NCI-H510A (cell line): ENCODE data around the gene CDNF.

Source experiments
- DNase-seq: peaks from one replicate; lab custom pipeline; 2025; lab: John Stamatoyannopoulos, UW

The CDNF gene

DNA sequence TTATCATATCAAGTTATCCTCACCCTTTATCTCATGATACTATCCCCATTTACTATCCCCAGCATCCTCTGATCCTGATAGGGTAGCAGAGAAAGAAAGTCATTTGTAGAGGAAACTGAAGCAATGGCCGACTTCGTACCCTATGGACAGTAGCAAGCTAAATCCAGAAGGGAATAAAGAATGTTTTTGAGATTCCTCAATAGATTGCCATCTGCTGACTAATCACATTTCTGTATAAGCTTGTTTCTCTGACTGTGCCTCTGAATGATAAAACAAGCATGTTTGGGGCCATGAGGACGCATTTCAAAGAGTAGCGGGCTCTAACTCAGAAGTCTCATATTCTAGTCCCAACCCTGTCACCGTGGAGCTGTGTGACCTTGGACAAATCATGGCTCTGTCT is 49.9 kb downstream of the CDNF start:
- no peak for DNase-seq

DNA sequence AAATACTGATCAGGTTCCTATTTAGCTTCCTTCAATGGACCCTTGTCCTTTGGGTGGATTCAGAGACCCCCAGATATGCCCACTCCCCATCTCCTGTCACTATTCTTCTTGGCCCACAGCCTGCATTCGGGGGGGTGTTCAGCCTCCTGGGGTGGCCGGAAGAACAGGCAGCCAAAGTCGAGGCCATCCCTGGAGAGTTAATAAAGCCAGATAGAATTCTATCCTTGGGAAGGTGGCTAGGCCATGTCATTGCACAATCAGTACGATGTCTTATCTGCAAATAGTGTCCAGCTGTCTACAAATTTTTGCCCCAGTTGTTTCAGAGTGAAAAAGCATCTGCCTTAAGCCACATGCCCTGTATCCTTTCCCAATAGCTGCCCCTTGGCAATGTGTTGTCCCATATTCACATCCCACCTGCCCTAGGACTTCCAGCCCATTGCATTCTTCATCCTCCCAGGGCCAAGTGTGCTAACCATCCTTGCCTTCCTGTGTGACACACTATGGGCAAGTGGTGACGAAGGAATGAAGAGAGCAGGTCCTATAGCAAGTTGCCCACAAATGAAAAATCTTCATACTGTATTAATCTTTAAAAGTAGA is 53.3 kb downstream of the CDNF start:
- DNase-seq = no peak

DNA sequence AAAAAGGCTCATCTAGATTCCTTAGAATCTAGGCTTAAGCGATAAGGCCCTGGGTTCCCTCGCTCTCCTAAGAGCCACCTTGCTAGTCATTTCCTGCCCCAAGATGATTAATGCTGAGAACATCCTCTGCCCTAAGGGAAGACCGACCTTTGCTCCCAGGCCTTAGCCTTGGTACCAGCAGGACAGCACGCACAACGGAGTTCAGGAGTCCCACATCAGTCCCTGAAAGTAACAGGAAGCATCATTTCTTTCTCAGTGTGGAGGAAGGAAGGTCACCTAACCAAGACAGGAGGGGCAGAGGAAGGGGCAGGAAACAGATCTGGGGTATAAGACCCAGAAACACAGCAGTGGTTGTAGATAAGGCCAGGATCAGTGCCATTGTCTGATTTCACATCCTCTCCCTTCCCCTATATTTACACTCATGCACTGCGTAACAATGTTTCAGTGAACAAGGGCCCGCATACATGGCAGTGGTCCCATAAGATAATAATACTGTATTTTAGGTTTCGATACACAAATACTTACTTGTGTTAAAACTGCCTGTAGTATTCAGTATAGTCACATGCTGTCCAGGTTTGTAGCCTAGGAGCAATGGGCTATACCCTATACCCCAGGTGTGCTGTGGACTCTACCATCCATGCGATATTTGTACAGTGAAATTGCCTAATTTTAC is 55.0 kb downstream of the CDNF start:
- no peak for DNase-seq

DNA sequence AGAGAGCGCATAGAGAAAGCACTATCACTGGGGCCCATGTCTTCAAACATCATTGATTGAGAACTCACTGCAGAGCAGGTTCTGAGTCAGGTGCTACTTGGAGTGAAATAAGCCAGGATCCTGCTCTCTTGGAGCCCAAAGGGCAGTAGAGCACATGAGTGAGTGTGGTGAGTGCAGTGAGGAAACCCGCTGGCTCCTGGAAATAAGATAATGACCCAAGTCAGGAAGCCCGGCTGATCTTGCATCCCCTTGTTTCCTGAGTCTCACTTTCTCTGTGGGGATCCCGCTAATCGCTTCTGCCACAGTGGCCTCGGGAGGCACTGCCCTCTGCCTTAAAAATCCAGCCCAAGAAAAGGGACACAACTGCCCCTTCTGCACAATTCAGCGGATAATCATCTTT is 56.1 kb downstream of the CDNF start:
- DNase-seq = no peak

DNA sequence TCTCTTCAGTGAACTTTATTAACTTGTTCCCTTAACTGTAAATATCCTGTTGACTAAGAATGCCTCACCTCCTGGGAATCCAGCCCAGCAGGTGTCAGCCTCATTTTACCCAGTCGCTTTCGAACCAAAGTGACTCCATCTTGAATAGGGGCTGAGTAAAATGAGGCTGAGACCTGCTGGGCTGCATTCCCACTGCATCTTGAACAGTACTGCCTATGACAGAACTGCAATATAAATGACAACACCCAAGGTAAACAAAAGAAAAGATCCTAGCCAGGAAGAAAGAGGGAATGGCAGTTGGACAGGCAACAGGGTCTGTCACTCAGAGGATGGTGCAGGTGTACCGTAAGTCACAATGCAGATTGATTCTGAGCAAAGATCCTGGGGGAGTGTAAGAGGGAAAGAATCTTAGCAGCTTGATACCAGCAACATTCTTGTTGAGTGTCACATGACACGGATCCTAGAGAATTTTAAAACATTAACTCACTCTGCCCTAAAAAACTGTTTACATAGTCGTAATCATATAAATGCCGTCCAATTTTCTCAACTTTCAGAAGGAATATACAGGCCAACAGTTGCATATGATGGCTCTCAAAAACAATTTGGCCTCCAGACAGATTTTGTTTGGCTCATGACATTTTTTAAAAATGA is 58.7 kb downstream of the CDNF start:
- DNase-seq = no peak

DNA sequence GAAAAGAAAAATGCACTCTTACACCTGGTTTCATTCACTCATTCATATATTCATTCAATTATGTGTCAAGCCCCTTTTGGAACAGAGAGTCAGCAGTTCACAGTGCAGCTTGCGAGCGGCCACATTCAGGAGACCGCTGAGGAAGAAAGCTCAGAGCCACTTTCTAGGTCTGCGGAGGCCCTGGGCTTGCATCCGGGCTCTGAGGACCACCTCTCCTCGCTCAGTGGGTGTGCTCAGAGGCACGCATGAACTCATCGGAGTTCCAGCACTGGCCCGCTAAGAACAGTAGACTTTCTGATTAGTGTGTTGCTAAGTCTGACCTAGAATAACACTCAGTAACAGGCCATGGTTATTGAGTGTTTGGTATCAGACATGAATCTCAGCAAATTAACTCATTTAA is 61.3 kb downstream of the CDNF start:
- DNase-seq = no peak

DNA sequence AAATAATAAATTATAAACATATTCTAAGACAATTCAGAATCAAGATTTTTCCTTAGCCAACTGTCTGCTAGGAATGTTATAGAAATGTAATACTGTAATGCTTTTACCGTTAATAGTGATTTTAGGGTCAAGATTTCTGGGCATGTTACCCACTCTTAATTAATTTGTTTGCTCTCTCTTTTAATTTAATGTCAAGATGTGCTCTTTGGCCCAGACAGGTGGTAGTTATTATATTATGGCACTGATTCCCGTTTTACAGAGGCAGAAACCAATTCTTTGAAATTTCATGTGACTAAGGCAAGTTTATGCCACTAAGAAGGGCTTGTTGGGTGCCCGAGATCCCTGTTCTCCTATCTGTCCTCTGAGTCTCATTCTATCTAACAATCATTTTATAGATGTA is 62.2 kb downstream of the CDNF start:
- no peak for DNase-seq

DNA sequence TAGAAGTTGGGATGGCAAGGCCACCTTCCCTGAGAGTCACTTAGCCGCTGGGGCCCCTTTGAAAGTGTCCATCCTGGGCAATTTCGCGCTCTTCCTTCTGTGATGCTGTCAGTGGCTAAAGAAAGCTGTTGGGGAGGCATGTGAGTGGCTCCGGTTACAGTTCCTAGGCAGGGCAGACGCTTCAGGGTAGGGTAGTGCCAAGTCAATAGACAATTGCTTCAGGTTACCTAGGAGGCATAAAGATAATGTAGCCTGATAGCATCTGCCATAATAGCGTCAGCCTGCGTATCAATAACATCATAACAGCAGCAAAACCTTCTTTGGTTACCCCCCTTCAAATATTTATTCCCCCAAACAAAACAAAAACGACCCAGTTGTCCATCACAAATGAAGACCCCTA is 63.0 kb downstream of the CDNF start, which contains the start of gene FAM107B:
Gene FAM107B, minus strand, starts transcription at position 101 of the 400 bp plus-strand sequence. CDS start 234 bp downstream, outside the sequence.
- no peak for DNase-seq

DNA sequence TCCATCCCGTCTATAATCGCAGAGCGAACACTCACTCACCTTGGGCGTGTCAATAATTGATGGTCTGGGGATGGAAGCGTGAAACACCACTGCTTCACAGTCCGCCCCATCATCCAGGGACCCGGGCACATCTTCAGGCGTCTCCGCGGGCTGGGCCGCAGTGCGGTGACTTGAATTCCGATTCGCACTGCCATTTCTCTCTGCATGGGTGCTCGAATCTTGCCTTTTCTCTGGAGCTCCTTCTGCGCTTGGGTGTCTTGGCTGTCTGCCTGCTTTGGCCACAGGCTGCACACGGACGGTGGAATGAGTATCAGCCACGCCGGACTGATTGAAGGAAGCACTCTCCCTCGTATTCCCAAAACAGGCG is 63.6 kb downstream of the CDNF start:
- DNase-seq = no peak

DNA sequence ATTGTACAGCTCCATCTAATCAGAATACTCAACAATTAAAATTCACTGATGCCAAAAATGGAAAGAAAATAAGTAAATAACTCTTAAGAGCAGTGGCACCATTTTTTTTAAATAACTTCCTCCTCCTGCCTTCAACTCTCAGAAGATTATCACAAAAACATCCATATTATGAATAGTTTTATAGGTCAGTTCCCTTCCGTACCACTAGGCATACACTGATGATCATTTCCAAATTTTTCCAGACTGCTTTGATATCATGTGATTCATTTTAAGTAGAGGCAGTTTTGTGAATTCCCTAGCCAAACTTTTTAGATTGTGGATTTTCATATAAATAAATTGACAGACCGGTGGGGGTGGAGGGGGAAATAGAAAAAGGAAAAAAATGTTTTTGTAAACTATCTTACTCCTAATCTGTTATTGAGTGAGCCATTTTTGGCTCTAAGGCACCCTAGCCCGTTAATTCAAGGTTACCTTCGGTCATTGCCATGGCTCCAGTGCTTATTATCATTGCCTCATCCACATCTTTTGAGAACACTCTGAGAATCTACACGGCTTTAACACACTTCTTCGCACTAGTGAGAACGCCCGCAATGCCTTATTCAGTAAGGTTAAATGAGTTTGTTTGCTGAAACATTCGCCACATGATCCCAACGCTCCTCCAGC is 64.2 kb downstream of the CDNF start:
- DNase-seq = no peak

DNA sequence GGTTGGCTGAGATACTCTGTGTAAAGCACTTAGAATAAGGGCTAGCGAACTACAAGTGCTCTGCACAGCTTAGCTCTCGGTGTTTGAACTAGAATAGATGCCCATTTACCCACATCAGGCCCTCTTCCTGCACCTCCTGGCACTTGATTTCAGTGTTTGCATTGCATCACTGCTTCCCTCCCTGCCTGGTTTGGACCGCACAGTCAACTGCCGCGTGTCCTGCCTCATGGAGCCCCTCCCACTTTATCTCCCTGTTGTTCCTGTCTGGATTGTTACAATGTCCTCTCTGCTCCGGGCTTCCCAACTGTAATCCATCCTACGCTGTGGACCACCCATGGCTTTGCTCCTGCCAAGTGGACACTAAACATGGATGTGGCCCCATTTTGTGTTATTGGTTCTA is 65.4 kb downstream of the CDNF start:
- peak; percentile 7 for DNase-seq

DNA sequence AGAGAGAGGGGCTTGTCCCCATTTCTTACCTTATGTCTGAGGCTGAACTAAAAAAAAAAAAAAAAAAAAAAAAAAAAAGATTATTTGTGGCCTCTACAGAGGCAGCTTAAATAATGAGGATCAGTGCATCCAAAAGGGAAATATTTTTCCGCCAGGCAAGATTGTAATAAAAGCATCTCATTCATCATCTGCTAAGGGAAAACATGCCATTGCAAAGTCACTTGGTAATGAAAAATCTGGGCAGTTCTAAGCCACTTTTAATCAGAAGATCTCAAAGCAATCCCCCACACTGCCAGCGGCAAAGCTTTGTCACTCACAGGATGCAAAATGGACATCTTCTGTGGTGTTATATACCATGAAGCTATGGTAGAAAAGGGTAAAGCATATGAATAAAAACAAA is 66.9 kb downstream of the CDNF start:
- no peak for DNase-seq
